HPDE6-E6E7 (cell line): Measurements from ENCODE around the gene ARID1A.

ENCODE experiments used
- DNase-seq: peaks from one replicate; pipeline ENCODE4 v3.0.0; 2011; ENCODE audit warnings: missing footprints; ENCODE audit errors: extremely low spot score

ARID1A gene

GRCh38 chr1:26826261-26827105 lies 130.7 kb downstream of the ARID1A start, which contains the start of gene ZDHHC18:
TSS of gene ZDHHC18 (plus strand) at chr1:26826688. CDS start at chr1:26826805, 117 bp downstream.
- DNase-seq, result peak; percentile 59

DNA sequence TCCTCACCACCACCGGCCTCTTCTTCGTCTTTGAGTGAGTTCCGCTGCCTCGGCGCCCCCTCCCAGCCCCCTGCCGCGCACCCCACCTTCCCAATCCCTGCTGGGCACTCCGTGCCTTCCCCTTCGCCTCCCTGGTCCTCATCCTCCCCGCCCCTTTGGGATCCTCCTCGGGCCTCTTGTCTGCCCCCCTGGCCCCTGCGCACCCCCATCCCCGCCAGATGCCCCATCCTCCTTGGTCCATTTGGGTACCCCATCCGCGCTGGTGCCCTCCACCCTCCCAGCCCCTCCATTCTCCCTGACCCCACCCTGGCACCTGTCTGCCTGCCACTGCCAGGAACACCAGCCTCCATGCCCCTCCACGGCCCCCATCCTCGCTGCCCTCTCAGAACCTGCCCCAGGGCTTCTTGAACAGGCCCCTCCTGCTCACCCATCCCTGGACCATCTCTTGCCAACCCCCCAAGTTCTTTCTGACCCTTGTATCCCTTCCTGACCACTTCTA lies 131.3 kb downstream of the ARID1A start:
- no peak for DNase-seq

DNA sequence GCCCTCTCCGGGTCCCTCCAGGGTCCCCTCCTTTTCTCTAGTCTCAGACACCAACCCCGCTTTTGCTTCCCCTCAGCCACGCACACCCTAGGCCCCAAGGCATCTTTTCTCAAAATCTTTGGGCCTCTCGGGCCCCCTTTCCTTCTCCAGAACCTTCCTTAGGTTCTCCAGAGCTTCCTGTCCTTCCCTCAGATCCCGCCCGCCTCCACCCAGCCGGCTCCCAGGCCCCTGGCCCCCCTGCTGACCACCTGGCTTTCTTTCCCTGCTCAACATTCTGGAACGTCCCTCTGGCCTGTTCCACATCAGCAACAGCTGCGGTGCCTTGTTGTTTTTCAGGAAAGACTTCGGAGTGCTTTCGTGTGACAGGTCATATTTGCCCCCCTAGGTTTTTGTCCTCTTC lies 131.8 kb downstream of the ARID1A start:
- no peak for DNase-seq

DNA sequence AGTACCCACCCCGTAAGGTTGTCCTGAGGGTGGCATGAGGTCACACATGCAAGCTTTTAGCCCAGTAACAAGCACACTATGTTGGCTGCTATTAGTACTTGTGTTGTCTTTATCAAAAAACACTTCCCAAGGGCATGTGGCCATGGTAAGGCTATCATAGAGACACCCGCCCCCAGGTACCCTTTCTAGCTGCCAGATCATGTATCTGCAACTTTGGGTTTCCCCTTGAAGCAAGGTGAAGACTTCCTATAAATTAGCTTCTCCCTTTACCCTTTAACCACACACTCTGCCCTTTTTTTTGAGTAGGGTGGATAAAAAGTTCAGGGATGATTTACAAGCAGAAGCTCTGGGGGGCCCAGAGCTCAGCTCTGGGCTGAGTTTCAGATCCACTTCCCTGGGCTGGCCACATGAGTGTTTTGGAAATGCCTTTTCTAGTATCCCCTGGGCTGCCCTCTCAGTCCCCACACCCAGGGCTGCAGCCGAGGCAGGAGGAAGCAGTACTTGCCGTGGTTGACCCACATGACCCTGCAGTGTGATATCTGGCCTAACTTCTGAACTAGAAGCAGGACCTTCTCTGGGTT lies 132.7 kb downstream of the ARID1A start:
- DNase-seq, result no peak

DNA sequence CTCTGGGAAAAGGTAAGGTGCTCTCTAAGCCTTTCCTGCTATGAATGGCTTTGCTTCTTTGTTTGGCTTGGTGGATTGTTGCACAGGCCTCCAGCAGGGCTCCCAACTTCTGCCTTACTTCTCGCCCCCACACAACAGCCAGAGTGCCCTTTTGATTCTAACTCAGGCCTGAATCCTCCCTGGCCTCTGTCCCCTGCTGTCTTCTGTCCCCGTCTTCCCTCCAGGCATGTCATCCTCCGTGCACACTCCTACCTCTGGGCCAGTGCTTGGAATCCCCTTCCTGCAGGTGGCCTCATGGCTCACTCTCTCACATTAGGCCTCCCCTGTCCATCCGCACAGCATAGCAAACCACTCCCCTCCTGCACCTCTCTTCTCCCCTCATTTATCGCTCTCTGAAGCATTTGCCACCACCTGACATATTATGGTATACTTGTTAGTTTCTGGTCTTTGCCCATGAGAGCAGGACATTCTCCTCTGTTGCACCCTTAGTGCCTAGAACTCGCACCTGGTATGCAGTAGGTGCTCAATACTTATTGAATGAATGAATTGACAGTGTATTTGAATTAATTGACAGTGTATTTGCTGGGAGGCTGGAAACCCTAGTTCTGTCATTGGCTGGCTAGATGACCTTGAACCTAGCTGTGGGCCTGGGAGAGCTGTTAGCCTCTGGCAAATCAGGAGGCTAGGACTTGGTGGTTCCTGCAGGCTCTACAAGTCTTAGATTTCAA lies 133.5 kb downstream of the ARID1A start:
- DNase-seq, result no peak

DNA sequence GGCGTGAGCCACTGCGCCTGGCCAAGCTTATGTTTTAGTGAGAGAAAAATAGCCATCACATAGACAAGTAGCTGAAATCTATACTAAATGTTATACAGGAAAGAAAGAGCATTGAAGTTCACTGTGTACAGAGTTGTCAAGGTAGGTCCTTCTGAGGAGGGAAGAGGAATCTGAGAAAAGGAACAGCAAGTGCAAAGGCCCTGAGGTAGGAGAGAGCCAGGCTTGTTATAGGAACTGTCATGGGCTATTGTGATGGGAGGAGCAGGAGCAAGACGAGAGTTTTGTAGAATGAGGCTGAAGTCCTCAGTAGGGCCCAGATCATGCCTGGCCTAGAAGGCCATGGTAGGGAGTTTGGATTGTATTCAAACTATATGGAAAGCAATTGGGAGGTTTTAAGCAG lies 135.2 kb downstream of the ARID1A start:
- DNase-seq, result no peak
